Activated T-helper 1 cell treated with anti-CD3 and anti-CD28 coated beads, Interleukin-12 subunit alpha, Interleukin-12 subunit beta, Interleukin-2, Interleukin-4 antibody, amounts not matched to agents 30 ng/mL and 10 ng/mL and 1 ng/mL, durations not matched to agents 14 hours and 24 hours and 36 hours (primary cell): ENCODE data around the gene PRPF40B. TPM values are rescaled to one million over a fixed set of nuclear protein-coding genes. Genes with fewer than 3 reads are reported as not detected.

Source experiments
- DNase-seq: peaks from one replicate; pipeline ENCODE4 v3.0.0; 2021; ENCODE audit warnings: low spot score
- H3K27ac Mint-ChIP-seq: one replicate; pipeline ENCODE4 v1.8.0; 2021; ENCODE audit warnings: mild to moderate bottlenecking, mixed read lengths
- H3K27me3 Mint-ChIP-seq: one replicate; pipeline ENCODE4 v1.8.0; 2022; ENCODE audit warnings: mild to moderate bottlenecking, moderate library complexity, mixed read lengths; ENCODE audit not compliant: insufficient read depth
- H3K36me3 Mint-ChIP-seq: one replicate; pipeline ENCODE4 v1.8.0; 2021; ENCODE audit warnings: low read depth, mixed read lengths
- H3K4me1 Mint-ChIP-seq: one replicate; pipeline ENCODE4 v1.8.0; 2021; ENCODE audit warnings: low read depth, mixed read lengths
- H3K4me3 Mint-ChIP-seq: one replicate; pipeline ENCODE4 v1.8.0; 2021; ENCODE audit warnings: mild to moderate bottlenecking, moderate library complexity, mixed read lengths
- H3K9me3 Mint-ChIP-seq: one replicate; pipeline ENCODE4 v1.8.0; 2021; ENCODE audit warnings: mixed read lengths
- intact Hi-C: fragments of 100-400 bp; cut with micrococcal nuclease; formaldehyde crosslinking; loops from one replicate; pipeline ENCODE4 v1.15.1; 2024
- total RNA-seq: library from RNA; stranded (reverse); gene quantifications from 2 replicates; pipeline ENCODE4 v1.2.3, GENCODE V29; 2022

The PRPF40B gene
- total RNA-seq, 1 donor from 2014 or later, result 12.7 TPM

DNA sequence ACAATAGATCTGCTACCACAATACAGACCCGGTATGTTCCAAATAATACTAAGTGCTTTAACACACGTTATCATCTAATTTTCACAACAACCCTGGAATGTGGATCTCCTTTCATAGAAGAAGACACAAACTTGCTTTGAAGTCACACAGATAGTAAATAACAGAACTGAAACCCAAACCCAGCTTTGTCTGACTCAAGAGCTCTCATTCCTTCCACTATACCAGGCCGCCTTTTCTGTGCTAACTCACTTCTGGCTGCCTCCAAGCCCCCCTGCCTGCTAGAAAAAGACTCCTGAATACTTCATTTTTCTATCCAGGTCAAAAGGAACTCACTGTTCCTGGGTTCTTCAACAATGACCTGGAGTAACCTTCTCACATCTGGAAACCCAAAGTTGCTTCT is 37.8 kb downstream of the PRPF40B start:
- peaks cover 55% of the 10 kb centered on the region for H3K36me3 Mint-ChIP-seq
- intact Hi-C loops, result loop anchor here (1.0 to 5.0 kb wide), 3 partner anchors 14 to 91 kb away; no protein-coding TSS in a partner anchor
- DNase-seq, result no peak

DNA sequence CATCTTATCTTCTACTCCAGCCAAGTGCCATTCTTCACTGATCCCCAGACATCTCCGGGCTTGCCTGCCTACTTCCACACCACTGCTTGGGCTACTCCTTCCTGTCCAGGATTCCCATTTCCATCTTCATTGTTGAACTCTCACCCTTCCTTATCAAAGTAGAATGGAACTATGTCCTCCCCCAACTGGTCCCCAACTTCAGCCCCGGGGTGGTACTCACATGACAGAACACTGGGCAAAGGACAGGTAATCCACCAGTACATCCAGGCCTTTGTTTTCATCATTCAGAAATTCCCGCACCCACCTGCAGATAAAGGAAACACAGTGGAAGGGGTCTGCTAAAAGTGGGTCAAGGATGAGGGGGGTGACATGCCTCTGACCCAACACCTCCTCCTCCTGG is 38.4 kb downstream of the PRPF40B start:
- H3K27me3 Mint-ChIP-seq, result no peaks in the 10 kb centered on the region
- DNase-seq, result no peak
- intact Hi-C loops, result loop anchor here (1.0 to 5.0 kb wide), 4 partner anchors 13 to 91 kb away; partner anchors contain the start of gene PRPF40B
- H3K36me3 Mint-ChIP-seq, result peaks cover 51% of the 10 kb centered on the region
- H3K4me3 Mint-ChIP-seq, result peak overlapping the region; percentile 41
- H3K27ac Mint-ChIP-seq, result peak overlapping the region; percentile 61
- peaks cover 64% of the 10 kb centered on the region for H3K4me1 Mint-ChIP-seq
- no peaks in the 10 kb centered on the region for H3K9me3 Mint-ChIP-seq

More for the DNA sequence above, 37.8 kb downstream of the PRPF40B start:
- Mint-ChIP-seq H3K9me3 (no peaks in the 10 kb centered on the region), H3K4me3 (peak overlapping the region; percentile 41), H3K4me1 (peaks cover 69% of the 10 kb centered on the region), H3K27me3 (no peaks in the 10 kb centered on the region), H3K27ac (peak overlapping the region; percentile 61)

DNA sequence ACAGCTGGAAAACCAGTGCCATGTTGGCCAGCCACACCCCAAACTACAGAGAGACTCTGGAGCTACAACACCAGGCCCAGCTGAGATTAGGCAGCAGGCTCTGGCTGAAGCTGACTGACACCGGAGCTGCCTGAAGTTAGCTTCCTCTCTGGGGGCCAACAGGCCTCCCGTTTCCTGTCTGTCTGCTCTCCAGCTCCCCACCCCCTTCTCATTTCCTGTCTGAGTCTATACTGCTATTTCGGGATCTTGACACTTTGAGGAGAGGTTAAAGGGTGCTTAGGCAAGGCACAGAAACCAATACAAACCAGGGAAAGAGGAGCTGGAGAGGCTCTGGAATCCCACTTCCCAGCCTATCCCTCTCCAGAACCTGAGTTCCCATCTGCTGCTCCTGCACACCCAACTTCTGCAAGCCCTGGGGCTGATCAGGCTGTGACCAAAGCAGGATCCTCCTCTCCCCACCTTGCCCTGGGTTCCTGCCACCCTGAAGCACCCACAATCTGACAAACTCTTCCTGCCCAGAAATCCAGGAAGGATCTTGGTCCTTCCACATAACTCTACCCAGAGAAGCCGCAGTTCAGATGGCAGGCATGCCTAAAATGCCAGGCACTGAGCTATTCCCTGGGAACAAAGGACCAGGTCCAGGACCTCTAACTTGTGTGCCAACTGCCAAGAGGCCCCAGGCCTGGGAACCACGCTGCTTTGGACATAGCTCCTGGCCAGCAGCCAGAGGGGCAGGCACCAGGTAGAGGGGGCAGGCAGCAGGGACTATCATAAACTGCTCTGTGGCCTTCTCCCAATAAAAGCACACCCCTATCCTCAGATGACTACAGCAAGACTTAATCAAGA is 39.9 kb downstream of the PRPF40B start:
- intact Hi-C loops, result loop anchor here (1.0 to 5.0 kb wide), 5 partner anchors 8 to 89 kb away; partner anchors contain the start of gene PRPF40B
- Mint-ChIP-seq H3K4me3 (peak overlapping the region; percentile 72), H3K36me3 (peaks cover 49% of the 10 kb centered on the region), H3K27ac (peak overlapping the region; percentile 91), H3K4me1 (peaks cover 75% of the 10 kb centered on the region), H3K9me3 (no peaks in the 10 kb centered on the region), H3K27me3 (no peaks in the 10 kb centered on the region)
- peak; percentile 68 for DNase-seq

DNA sequence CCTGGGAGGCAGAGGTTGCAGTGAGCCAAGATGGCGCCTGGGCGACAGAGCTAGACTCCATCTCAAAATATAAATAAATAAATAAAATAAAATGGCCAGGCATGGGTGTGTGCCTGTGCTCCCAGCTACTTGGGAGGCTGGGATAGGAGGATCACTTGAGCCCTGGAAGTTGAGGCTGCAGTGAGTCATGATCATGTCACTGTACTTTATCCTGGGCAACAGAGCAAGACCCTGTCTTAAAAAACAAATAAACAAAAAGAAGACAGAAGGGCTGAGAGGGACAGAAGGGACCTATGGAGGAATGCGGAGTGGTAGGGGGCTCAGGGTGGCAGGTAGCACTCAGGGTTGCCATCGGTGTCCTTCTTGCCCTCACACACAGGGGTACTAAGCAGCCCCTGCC is 40.8 kb downstream of the PRPF40B start:
- Mint-ChIP-seq H3K4me1 (peaks cover 85% of the 10 kb centered on the region), H3K4me3 (no peak overlapping the region), H3K27ac (peak overlapping the region; percentile 18), H3K27me3 (no peaks in the 10 kb centered on the region), H3K9me3 (no peaks in the 10 kb centered on the region), H3K36me3 (peaks cover 47% of the 10 kb centered on the region)
- intact Hi-C loops, result loop anchor here (5.0 kb wide), 1 partner anchor 88 kb away; no protein-coding TSS in a partner anchor
- DNase-seq, result no peak

DNA sequence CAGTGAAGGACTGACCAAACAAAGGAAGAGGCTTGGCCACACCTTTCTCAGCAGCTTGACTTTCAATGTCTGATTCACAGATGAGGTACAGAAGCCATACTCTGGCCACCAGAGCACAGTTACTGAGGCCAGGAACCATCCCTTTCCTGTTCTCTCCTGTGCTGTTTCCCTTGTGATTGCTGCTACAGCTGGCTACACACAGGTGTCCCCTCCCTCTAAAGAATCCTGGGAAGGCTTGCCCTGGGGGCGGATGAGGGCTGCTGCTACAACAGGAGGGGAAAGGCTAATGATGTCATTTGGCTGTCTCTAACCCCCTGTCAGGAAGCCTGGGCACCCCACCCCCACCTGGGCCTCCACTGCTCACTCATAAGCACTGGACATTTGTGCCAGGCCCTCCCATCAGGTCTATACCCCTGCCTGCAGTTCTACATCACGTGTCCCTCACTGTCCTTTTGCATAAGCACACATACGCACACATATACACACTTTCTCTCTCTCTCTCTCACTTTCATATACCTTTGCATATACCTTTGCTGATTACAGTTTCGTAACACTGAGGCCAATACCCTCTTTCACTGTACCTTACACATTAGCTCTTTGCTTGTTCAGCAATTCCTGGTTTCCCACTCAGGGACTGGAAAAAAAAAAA is 41.4 kb downstream of the PRPF40B start:
- intact Hi-C loops, result loop anchor here (5.0 kb wide), 1 partner anchor 88 kb away; no protein-coding TSS in a partner anchor
- peaks cover 88% of the 10 kb centered on the region for H3K4me1 Mint-ChIP-seq
- H3K27ac Mint-ChIP-seq, result peak overlapping the region; percentile 82
- H3K36me3 Mint-ChIP-seq, result peaks cover 46% of the 10 kb centered on the region
- DNase-seq, result no peak
- no peaks in the 10 kb centered on the region for H3K9me3 Mint-ChIP-seq
- H3K4me3 Mint-ChIP-seq, result peak overlapping the region; percentile 41
- no peaks in the 10 kb centered on the region for H3K27me3 Mint-ChIP-seq

DNA sequence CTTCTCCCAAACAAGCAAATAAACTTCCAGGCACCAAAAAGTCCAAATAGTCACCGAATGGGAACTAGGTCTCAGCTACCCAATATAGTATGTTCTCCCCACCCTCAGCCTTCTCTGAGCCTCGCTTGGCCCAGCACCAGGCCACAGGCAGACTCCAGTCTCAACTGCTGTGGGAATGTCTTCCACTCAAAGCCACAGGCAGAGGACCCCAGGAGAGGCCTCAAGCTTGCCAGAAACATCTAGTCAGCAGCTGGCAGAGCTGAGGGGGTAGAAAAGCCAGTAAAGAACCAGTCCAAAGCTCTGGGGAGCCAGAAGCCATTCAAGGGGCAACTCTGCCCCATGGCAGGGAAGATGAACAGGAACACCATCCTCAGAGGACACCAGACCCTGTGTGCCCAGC is 42.0 kb downstream of the PRPF40B start:
- no peaks in the 10 kb centered on the region for H3K9me3 Mint-ChIP-seq
- H3K27me3 Mint-ChIP-seq, result no peaks in the 10 kb centered on the region
- H3K27ac Mint-ChIP-seq, result peak overlapping the region; percentile 82
- peaks cover 47% of the 10 kb centered on the region for H3K36me3 Mint-ChIP-seq
- intact Hi-C loops, result no loop called here
- H3K4me3 Mint-ChIP-seq, result peak overlapping the region; percentile 41
- DNase-seq, result no peak
- peaks cover 88% of the 10 kb centered on the region for H3K4me1 Mint-ChIP-seq

DNA sequence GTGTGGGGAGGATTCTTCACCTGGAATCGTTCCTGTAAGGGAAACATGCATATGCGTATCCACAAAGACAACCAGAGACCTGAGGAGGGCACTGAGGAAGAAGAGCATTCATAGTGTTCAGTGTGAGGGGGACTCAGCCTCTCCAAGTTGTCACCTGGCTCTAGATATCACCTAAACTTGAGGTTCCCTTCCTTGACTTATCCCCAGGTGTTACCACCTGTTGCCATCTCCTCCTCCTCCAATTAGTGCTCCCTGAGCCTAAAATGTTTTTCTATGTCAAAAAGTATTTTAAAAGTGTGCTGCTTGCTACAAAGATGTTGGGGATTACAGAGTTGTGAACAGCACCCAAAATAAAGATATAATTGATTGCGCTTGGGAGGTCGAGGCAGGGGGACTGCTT is 42.8 kb downstream of the PRPF40B start:
- no peaks in the 10 kb centered on the region for H3K27me3 Mint-ChIP-seq
- intact Hi-C loops, result no loop called here

DNA sequence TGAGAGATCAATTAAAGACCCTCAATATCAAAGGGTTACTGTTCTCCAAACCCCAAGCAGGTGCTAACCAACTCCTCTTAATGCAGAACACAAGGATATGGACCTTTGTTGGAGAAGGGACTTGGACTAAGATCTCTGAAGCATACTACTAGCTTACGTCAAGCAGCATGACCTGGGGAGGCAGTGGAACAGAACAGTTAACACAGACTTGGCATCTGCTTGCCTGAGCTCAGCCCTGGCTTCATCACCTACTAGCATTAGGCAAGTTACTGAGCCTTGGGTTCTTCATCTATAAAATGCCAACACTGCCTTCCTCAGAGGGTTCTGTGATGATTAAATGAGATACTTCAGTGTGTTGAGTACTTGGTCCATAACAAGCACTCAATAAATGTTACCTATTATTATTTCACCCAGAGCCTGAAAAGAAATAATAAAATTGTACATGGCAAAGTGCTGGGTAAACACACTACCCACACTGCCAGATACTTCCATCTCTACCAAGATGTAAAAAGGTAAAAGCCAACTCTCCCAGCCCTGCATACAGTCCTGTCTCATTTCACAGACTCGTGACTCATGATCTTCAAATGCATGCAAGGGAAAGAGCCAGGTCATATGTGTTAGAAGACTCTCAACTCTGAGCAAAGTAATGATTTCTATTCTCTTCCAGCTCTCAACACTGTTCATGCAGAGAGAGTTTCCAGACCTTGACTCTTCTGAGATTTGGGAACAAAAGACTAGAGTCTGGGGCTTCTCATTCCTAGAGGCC is 44.1 kb downstream of the PRPF40B start:
- H3K9me3 Mint-ChIP-seq, result no peaks in the 10 kb centered on the region
- H3K27me3 Mint-ChIP-seq, result no peaks in the 10 kb centered on the region
- peak overlapping the region; percentile 67 for H3K27ac Mint-ChIP-seq
- intact Hi-C loops, result no loop called here
- peaks cover 35% of the 10 kb centered on the region for H3K36me3 Mint-ChIP-seq
- no peak for DNase-seq
- H3K4me3 Mint-ChIP-seq, result peak overlapping the region; percentile 40
- peaks cover 88% of the 10 kb centered on the region for H3K4me1 Mint-ChIP-seq

More for the DNA sequence above, 42.8 kb downstream of the PRPF40B start:
- Mint-ChIP-seq H3K9me3 (no peaks in the 10 kb centered on the region), H3K4me3 (no peak overlapping the region), H3K36me3 (peaks cover 47% of the 10 kb centered on the region), H3K27ac (no peak overlapping the region), H3K4me1 (peaks cover 88% of the 10 kb centered on the region)
- DNase-seq, result no peak

DNA sequence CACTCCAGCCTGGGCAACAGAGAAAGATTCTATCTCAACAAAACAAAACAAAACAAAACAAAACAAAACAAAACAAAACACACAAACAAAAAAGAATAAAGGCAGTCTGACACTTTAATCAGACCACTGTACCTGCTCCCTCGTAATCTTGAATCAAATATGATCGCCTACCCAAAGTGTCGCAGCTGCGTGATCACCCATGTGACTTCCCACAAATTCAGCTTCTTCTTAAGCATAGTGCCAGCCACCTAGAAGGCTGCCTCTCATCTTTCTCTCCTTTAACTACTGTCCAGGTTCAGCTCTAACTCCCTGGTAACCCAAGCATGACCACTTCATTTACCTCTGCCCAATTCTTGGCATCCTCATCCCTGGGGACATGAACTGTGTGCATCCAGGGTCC is 46.4 kb downstream of the PRPF40B start:
- Mint-ChIP-seq H3K4me3 (no peak overlapping the region), H3K27ac (peak overlapping the region; percentile 7), H3K36me3 (peaks cover 33% of the 10 kb centered on the region), H3K27me3 (no peaks in the 10 kb centered on the region), H3K9me3 (no peaks in the 10 kb centered on the region), H3K4me1 (peaks cover 88% of the 10 kb centered on the region)
- no peak for DNase-seq
- intact Hi-C loops, result no loop called here

DNA sequence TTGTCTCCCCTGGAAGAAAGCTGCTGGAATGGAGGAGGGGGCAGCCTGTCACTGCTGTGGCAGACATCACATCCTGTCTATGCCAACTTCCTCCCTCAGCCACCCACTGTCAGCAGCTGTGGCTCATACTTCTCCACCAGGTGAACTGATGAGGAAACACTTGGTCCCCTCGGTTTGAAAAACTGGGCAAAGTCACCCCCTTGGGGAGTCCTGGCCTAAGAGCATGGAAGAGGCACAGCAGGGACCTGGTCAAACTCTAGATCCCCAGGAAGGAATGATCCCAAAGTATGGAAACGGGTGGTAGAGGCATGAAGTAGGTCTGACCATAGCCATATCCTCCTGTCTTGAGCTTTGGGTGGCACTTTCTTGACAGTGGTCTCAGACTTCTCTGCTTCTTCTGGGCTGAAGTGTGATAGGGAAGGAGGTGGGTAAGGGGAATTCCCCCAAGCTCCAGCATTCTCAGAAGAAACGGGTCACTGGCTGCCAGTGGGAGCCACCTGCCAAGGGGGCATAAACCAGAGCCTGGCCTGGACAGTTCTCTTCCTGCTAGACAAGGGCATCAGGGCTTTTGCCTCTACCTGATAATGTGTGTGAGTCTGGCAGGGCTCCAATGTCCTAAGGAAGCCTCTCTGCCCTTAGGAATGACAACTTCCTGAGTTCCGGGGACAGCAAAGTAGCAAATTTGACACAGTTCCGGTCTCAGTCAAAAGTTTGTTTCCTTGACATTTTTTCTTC is 47.8 kb downstream of the PRPF40B start:
- Mint-ChIP-seq H3K27ac (peak overlapping the region; percentile 89), H3K4me3 (peak overlapping the region; percentile 64), H3K36me3 (peaks cover 22% of the 10 kb centered on the region), H3K9me3 (no peaks in the 10 kb centered on the region), H3K4me1 (peaks cover 94% of the 10 kb centered on the region), H3K27me3 (no peaks in the 10 kb centered on the region)
- intact Hi-C loops, result loop anchor here (1.0 kb wide), 2 partner anchors 8 to 28 kb away; no protein-coding TSS in a partner anchor
- DNase-seq, result peak; percentile 12

DNA sequence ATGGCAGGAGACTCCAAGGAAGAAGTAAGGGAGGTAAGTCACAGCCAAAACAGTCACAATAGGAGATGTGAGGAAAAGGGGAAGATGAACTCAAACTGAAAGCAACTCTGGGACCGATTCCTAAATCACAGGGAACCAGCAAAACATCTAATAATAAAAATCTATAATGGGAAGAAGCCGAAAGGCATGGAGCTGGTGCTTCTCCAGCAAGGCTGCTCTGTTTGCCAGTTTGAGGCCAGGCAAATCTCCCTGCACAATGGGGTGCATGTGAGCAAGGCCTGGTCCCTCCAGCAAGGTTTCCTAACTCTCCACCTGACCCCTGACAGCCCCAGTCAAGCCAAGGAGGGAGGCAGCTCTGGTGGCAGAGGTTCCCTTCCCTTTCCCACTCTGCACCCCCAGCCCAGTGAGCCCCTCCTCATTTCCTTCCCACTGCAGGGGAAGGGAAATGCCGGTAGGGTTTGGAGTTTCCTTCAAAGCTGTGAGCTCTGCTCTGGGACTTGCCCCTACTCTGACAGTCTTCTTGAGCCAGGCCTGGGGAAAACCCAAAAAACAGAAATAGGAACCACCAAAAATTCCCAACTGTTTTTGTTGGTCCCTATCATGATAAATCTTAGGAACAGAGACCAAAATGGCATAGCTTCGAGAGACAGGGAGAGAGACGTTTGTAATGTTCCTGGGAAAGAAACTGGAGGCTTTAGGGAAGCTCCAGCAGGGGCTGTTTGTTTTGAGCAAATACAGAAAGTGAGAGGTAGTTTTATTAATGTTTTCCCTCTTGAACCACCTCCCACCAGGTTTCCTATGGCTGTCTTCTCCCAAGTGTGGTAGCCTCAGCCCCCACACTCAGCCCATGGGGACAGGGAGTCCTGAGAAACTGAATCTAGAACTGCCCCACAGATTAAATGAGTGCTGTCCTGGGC is 49.2 kb downstream of the PRPF40B start:
- no peak for DNase-seq
- peaks cover 96% of the 10 kb centered on the region for H3K4me1 Mint-ChIP-seq
- no peaks in the 10 kb centered on the region for H3K9me3 Mint-ChIP-seq
- peaks cover 16% of the 10 kb centered on the region for H3K36me3 Mint-ChIP-seq
- intact Hi-C loops, result no loop called here
- no peaks in the 10 kb centered on the region for H3K27me3 Mint-ChIP-seq
- peak overlapping the region; percentile 89 for H3K27ac Mint-ChIP-seq
- H3K4me3 Mint-ChIP-seq, result peak overlapping the region; percentile 32
